ENCODE measurements around the gene DTYMK. TPM values are rescaled to one million over a fixed set of nuclear protein-coding genes. Genes with fewer than 3 reads are reported as not detected.
A peak's percentile ranks its signal among the peaks of the same experiment; 100 is the strongest.
"Not testable (repeated sequence)": the region's sequence is repeated elsewhere in the genome, so short reads cannot be mapped to it uniquely, and the experiment has no call there.

The DTYMK gene
- total RNA-seq, 1 donor from 2014 or later = 33.4 TPM

DNA sequence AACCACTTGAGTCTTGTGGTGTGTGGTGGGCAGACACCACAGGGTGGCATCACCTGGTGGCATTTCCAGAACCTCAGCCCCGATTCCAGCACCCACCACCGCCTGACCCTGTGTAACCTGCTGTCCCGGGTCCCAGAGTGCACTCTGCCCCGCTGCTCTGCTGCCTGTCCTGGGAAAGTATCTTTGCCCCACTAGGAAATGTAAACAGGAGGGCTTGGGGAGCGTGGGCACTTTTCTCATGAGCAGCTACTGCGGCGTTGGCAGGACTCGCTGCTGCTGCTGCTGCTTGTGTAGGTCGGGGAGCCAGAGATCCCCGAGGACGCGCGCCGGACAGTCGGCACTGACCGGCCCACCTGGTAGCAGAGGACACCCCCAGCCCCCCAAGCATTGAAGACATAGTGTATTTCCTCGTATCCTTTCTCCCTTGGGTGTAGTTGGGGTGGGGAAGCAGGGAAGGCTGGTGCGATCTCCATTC is 13.4 kb downstream of the DTYMK start:
- DNase-seq (ENCODE audit: extremely low read depth, low read depth, low spot score) = no peak

DNA sequence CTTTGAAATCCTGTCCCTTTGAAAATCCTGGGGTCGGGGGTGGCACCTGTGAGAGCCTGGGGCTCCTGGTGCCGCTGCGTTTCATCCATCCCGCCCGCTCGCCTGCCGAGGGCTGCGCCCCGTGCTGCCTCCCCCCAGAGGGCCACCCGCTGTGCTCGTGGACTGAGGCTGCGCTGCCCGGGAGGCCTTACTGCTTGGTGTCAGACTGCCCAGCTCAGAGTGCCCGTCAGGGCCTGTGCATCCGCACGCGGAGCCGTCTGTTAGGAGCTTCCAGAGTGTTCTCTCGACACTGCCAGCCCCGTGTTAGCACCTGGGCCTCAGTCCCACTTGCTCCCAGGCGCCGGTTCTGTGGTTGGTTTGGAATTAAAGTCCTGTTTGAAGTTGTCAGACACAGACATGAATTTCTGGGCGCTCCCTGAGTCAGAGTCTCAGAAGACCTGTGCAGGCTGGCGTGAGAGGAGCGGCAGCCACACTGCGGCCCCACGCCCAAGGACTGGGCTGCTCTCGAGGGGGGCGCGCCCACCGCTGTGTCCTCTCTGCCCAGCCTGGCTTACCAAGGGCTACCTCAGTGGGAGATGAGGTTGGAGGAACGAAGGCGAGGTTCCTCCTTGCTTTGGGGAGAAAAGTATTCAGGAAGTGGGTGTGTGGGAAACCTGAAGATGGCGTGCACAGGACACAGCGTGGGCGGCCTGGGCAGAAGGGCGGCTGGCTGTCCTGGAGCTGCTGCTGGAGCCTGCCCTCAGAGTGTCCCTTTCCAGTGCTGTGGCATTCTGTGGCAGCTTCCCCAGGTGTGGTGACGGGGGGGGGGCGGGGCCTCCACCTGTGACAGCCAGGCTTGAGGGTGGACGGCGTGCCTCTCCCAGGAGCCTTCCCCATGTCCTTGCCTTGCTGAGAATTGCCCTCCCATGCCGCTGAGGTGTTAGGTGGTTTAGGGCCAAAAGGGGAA is 14.1 kb downstream of the DTYMK start:
- DNase-seq (ENCODE audit: extremely low read depth, low read depth, low spot score) = no peak

DNA sequence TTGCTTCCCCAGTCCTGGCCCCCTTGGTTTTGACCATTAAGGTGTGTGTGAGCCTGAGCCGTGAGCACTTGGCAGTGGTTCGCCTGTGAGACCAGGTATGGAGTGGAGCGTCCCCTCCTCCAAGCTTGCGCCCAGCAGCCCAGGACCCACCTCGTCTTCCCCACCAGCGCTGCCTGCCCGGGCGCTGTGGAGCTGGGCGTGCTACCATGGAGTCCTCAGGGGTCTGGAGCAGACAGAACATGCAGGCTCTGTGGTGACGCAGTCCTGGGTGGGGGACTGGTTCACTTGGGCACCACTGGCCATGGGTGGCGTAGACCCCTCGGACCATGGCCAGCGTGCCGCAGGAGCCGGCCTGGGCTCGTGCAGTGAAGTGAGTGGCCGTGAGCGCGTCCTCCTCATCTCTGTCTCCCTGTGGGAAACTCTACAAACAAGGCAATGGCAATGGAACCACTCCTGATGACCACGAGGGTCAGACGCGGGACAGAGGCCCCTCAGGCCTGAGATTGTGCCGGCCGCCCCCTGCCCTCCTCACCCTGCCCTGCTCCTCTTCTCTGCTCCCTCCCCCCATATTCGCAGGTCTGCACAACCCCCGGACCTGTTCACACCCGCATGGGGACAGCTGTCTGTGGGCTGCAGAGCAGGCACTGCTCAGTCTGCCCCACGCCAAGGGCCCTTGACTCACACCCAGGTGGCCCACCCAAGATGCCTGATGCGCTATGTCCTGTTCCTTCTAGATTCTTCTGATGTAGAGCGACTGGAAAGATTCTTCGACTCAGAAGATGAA is 15.0 kb downstream of the DTYMK start:
- no peak for DNase-seq (ENCODE audit: extremely low read depth, low read depth, low spot score)

DNA sequence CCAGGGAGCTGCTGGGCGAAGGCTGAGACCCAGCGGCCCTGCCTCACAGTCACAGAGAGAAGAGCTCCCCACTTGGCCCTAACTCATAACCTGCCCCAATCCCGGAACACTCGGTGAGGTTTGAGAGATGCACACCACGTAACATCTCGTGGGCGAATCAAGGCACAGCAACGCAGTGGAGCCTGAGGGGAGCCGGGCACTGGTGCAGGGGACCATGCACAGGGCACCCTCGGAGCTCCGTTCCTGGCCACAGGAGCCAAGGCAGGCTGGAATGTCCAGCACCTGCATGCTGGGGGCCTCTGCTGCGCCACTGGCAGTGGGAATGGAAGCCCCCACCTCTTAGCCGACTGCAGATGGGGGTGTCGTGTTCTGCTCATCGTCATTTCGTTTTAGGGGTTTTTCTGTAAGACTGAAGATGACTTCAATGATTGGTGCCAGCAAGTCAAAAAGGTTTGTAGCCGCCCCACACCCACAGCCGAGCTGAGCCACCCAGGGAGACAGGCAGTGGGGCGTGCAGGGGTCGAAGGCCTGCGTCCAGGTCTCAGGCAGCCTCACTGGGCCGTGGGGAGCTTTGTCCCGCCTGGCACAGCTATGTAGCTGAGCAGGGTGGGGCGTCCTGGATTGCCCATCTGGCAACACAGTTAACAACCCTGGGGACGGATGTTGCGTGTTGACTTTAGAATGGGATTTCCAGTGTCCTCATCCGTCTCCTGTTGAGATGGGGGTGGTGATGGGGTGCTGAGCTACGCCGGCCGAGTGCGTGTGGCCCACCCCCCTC is 16.1 kb downstream of the DTYMK start:
- DNase-seq (ENCODE audit: extremely low read depth, low read depth, low spot score) = no peak

DNA sequence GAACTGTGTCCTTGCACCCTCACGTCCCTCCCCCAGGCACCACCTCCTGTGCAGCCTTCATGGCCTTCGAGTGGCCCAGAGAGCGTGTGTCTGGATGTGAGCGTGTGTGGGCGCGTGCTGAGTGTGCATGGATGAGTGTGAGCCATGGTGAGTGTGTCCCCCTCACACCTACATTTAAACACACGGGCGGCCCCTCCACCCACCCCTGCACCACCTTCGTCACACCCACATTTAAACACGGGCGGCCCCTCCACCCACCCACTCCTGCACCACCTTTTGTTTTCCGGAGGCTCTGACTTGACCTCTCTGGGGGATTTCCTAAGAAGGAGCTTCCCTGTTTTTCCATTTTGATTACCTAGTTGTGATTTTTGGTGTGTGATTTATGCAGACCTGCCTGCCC is 17.8 kb downstream of the DTYMK start:
- no peak for DNase-seq (ENCODE audit: extremely low read depth, low read depth, low spot score)

DNA sequence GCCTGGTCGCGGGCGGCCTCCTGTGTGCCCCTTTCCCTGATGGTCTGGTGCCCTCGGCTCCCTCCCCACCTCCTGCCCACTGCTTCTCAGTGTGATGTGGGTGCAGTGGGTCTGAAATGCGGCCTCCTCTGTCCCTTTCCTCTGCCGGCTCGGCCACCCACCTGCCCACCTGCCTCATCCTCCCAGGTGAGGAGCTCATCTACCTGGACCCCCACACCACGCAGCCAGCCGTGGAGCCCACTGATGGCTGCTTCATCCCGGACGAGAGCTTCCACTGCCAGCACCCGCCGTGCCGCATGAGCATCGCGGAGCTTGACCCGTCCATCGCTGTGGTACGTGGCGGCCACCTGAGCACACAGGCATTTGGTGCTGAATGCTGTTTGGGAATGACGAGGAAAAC is 18.3 kb downstream of the DTYMK start:
- no peak for DNase-seq (ENCODE audit: extremely low read depth, low read depth, low spot score)

DNA sequence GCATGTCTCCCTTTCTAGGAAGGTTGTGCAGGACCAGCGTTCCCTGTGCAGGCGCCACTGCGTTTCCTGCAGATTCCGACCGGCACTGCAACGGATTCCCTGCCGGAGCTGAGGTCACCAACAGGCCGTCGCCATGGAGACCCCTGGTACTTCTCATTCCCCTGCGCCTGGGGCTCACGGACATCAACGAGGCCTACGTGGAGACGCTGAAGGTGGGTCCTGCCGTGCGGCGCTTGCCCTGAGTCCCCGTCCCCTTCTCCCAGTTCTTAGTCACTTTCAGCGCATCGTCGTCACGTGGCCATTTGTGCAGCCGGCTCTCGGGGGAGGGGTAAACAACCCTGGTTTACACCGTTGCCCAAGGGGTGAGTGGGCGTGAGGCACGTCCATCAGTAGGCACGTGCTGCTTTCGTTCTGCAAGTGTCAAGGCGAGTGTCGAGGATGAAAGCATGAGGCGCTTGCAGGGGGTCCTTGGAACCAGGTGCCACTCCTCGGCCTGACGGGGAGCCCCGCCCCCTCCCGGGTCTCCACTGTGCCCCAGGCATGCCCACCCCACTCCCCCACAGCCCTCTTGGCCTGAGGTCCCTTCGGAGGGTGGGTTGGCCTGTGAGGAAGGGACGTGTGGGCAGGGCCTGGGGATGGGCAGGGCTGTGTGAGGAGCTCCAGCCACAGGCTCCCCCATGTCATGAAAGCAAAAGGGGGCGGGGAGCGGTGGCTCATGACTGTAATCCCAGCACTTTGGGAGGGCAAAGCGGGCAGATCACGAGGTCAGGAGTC is 19.8 kb downstream of the DTYMK start:
- peak; percentile 39 for DNase-seq (ENCODE audit: extremely low read depth, low read depth, low spot score)

DNA sequence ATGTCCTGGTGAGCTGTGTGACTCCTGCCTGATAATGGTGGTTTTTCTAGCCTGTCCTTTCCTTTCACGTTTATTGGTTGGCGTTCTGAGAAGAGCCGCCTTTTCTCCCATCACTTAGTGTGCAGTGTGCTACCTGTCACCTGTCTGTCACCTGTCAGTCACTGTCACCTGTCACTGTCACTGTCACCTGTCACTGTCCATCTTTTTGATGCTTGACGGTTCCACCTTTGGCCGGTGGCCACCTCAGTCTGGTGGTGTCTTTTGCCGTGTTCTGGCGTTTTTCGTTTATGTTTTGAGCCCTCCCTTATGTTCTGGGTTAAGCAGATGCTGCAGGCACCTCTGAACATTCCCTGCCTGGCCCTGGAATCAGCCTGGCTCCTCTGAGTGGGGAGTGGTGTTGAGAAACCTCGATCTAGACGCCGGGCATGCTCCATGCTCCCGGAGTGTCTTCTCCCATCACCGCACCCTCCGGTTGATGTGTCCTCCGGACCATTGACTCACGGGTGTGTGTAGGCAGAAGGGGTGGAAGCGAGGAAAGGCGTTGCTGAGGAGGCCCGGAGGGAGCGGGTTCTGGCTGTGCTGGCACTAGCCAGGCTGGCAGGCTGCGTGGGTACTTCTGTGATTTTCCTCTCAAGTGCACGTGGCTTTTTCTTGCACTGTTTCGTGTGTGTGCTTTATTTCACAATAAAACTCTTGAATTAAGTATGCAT is 20.7 kb downstream of the DTYMK start:
- no peak for DNase-seq (ENCODE audit: extremely low read depth, low read depth, low spot score)

DNA sequence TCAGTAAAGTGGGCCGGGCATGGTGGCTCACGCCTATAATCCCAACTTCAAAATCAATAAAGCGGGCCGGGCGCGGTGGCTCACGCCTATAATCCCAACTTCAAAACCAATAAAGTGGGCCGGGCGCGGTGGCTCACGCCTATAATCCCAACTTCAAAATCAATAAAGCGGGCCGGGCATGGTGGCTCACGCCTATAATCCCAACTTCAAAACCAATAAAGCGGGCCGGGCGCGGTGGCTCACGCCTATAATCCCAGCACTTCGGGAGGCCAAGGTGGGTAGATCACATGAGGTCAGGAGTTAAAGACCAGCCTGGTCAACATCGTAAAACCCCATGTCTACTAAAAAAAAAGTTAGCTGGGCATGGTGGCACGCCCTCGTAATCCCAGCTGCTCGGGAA is 23.9 kb downstream of the DTYMK start:
- not testable (repeated sequence) for DNase-seq (ENCODE audit: extremely low read depth, low read depth, low spot score)

DNA sequence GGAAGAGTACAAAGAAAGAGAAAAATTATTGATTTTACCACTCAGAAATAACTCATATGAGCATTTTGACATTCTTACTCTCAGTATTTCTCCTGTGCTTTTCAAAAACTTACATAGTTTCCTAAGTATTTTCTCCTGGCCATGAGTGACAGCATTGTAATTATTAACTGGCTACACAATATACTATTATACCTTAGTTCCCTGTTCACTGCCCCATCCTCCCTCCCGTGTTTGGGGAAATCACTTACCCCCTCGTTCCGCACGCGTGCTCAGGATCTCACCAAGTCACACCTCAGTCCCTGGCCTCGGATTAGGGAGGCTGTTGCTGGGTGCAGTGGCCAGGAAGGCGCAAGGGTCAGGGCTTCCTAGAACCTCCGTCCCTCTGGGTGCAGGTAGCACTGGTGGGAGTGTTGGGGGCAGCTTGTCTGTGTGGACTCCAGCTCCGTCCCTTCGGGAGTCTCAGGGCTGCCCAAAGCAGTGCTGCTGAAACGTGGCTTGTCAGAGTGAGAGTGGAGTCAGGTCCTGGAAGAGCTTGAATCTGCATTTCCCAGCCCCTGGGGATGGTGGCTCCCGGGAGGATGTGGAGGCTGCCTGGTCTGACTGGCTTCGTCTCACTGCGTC is 25.9 kb downstream of the DTYMK start:
- no peak for DNase-seq (ENCODE audit: extremely low read depth, low read depth, low spot score)

DNA sequence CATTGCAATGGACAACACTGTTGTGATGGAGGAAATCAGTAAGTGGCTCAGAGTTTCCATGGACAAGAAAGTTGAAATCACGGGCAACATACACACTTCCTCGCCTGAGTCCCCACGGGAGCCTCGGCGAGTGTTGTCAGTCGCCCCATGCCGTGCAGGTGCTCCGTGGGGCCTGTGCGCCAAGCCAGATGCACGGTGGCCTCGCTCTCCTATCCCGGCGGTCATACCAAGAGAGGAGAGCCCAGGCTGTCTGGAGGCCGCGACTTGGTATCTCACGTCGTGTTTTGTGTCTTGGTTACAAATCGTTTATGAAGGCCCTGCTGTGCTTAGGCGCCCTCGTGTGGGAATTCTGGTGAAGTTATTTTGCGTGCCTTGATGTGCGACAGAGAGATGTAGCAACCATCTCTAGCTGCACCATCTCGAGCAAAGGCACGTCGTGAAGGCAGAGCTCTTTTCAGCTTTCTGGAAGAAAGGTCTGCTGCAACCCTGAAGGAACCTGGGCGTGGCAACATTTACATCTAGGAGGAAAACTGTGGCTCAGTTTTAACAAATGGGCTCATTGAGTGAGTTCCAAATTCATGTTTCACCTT is 27.4 kb downstream of the DTYMK start:
- no peak for DNase-seq (ENCODE audit: extremely low read depth, low read depth, low spot score)

DNA sequence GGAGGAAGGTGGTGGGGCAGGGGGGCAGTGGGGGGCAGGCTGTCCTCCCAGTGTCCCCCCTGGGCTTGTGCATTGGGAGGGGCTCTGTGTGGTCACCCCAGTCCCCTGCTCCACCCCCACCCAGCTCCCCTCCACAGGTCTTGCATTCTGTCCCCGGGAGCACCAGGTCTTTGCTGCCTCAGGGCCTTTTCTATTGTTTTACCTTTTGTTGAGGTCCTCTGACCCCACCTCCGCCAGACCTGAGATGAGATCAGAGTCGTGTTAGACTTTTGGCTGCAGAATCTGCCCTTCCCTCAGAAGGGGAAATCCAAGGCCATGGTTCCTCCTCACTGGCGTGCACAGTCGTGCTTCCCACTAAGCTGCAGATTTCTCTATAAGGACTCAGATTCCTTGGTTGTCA is 28.3 kb downstream of the DTYMK start:
- DNase-seq (ENCODE audit: extremely low read depth, low read depth, low spot score) = no peak

DNA sequence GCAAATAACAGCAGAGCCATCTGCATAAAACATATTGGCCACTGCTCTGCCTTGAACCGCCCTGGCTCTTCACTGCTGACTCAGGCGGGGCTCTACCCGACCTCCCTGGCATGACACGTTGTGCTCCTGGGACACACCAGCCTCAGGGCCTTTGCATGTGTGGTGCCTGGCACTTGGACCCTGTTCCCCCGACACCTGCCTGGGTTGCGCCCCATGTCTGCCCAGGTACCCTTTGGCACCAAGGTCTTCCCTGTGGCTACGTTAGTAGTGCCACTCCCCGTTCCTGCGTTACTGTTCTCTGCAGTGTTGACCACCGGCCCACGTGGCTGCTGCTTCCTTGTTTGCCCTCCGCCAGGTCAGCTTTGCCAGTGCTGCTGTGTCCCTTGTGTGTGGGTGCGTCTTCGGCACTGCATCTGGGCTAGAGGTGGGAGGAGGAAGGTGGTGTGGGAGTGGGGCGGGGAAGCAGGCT is 28.8 kb downstream of the DTYMK start:
- no peak for DNase-seq (ENCODE audit: extremely low read depth, low read depth, low spot score)

DNA sequence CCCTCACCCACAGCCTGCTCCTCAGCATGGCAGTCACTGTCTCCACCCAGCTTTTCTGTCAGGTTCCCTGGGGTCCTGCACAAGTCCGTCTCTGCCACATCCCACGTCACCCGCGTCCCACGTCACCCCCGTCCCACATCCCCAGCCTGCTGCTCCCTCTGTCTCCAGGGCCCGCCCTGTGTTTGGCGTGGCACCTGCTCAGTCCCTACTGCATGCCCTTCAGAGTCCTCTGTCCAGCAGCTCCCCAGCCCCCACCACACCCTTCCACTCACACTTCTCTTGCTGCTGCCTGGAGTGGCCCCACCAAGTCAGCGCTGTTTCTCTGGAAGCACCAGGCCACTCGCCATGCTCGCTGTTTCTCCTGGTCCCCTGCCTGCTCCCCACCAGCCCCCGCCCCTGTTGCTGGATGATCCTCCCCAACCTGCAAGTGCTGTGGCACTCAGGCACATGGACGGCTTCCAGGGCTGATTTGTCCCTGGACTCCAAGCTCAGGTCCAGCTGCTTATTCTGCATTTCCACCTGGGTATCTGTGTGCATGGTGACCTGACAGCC is 30.3 kb downstream of the DTYMK start:
- no peak for DNase-seq (ENCODE audit: extremely low read depth, low read depth, low spot score)

DNA sequence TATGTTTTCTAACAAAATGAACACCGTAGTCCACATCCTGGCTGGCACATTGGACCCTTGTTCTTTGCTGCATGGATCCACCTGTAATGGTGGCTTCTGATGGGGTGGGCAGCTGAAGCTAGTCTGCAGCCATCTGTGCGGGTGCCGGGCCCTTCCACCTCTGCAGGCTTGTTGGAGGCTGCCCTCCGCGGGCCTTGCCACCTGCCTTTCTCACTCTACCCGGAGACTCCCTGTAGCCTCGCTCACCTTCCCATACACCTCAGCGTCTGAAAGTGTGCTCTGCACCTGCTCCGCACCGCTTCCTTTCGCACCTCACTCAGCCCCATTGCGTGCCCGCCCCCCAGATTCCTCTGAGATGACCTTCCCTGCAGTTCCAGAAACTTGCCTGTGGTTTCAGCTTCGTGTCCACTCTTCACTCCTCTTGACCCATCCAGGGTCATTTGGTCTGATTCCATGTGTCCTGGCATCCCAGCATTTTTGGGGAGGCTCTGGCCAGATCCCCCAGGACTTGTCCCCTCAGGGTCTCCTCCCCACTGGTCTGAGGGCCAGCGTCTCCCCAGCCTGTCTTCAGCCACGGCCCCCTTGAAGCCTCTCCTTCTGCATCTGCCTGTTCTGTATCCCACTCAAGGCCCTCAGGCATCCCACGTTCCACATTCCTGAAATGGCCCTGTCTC is 31.0 kb downstream of the DTYMK start:
- DNase-seq (ENCODE audit: extremely low read depth, low read depth, low spot score) = no peak

DNA sequence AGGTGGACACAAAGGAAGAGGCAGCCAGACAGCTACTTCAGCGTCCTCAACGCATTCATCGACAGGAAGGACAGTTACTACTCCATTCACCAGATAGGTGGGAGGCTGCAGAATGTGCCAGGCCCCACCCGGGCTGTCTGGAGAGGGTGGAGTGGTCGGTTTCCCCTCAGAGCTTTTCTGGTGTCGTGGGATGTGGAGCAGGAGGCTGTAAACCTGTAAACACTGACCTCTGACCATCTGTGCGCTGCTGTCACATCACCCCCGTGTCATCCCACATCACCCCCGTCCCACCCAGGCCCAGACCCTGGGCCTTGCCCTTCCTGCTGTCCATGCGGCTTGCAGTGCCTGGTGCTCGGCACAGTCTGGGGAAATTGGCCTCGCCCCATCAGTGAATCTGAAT is 32.1 kb downstream of the DTYMK start:
- DNase-seq (ENCODE audit: extremely low read depth, low read depth, low spot score) = no peak

DNA sequence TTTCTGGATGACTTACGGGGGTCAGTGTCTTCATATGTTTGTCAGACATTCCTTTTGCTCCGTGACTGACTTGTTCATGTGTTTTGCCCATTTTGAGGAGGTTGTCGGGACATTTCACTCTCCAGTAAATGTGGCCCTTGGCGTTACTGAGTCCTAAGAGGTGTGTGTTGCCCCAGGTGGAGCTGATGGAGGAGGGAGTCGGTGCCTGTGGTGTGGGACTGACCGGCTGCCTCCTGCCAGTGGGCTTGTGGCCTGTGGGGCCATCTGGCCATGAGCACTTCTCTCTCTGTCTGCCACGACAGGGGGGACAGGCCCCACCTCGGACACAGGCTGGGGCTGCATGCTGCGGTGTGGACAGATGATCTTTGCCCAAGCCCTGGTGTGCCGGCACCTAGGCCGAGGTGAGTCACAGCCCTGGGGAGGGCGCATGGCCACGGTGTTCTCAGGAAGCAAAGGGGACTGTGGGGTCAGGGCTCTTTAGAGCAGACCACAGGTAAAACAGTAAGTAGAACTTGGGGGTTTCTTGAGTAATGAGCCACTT is 33.3 kb downstream of the DTYMK start:
- no peak for DNase-seq (ENCODE audit: extremely low read depth, low read depth, low spot score)

DNA sequence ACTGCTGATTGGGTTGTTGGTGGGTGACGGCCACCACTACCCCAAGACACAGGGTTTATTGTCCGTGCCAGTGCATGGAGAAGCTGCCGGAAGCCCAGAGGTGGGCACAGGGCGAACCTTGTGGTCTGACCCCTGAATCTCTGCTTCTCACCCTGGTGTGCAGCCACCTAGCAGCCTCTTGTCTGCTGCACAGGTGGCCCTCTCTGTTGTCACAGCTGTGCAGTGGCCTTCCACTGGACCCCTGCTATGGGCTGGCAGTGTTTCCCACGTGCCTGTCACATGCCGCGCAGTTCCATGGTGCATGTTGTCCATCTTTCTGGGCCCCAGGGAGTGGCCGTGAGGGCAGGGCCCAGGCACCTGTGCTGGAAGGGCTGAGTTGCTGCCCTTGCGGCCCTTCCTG is 33.9 kb downstream of the DTYMK start:
- DNase-seq (ENCODE audit: extremely low read depth, low read depth, low spot score) = no peak
